OCI-LY1 (cell line): ENCODE data around the gene LRFN4.
"Not testable (repeated sequence)": the region's sequence is repeated elsewhere in the genome, so short reads cannot be mapped to it uniquely, and the experiment has no call there.

ENCODE experiments used
- CTCF ChIP-seq: fragments of 200-600 bp; sonication (generic), shearing (Covaris generic); IDR thresholded peaks from 2 replicates; pipeline ENCODE4 v1.5.1; 2017; ENCODE audit warnings: mild to moderate bottlenecking, antibody characterized with exemption, low read length, moderate library complexity, mixed read lengths
- EZH2 ChIP-seq: fragments of 200-600 bp; sonication (generic), shearing (Covaris generic); IDR thresholded peaks from 2 replicates; pipeline ENCODE4 v1.8.0; 2017; ENCODE audit warnings: borderline replicate concordance, mixed run types, mild to moderate bottlenecking, antibody characterized with exemption, low read length, moderate library complexity, mixed read lengths

GRCh38 chr11:66824573-66824972 lies 32.3 kb upstream of the LRFN4 start:
- TF ChIP-seq CTCF, EZH2: not testable (repeated sequence)
